Breast epithelium (tissue), 3 donors: ENCODE data around the gene PSEN2.

Experiments used
- CTCF ChIP-seq, 3 donors: fragments of 450-650 bp; IDR thresholded peaks; one replicate each; pipeline ENCODE4 v1.5.1; 2016 to 2017; ENCODE audit warnings: antibody characterized with exemption in 3 of 3, mild to moderate bottlenecking in 3 of 3, moderate library complexity in 3 of 3
- POLR2A ChIP-seq: fragments of 450-650 bp; IDR thresholded peaks from one replicate; pipeline ENCODE4 v1.6.1; 2016; ENCODE audit warnings: antibody characterized with exemption, mild to moderate bottlenecking, moderate library complexity
- POLR2AphosphoS5 ChIP-seq, 3 donors: sonication (generic); formaldehyde crosslinking; IDR thresholded peaks; one replicate each; pipeline ENCODE4 v1.6.1; 2017; ENCODE audit warnings: antibody characterized with exemption in 3 of 3

- TF ChIP-seq CTCF (IDR thresholded peaks at IDR 0.05), result no peak
- TF ChIP-seq POLR2A, result no peak
- TF ChIP-seq POLR2AphosphoS5 (IDR thresholded peaks at IDR 0.05), result no peak
Measured at GRCh38 chr1:226937940-226938725, 67.7 kb downstream of the PSEN2 start.
